Testis (tissue), 2 donors: ENCODE measurements around the gene RGSL1.

Experiments
- CTCF ChIP-seq, 3 experiments: fragments of 450-650 bp in 2 of 3; fragments of 200-600 bp in 1 of 3; sonication (generic) in 1 of 3; IDR thresholded peaks; one replicate each; pipeline ENCODE4 v1.5.1; 2016 to 2019; ENCODE audit warnings: antibody characterized with exemption in 3 of 3, mild to moderate bottlenecking in 2 of 3, moderate library complexity in 1 of 3
- POLR2A ChIP-seq: fragments of 450-650 bp; IDR thresholded peaks from one replicate; pipeline ENCODE4 v1.6.1; 2017; ENCODE audit warnings: antibody characterized with exemption, mild to moderate bottlenecking, moderate library complexity

- TF ChIP-seq POLR2A (no peak), CTCF (IDR thresholded peaks at IDR 0.05) (no peak)
These were observed 34.2 kb upstream of the RGSL1 start for GRCh38 chr1:182415789-182416188.
